CD4-positive, alpha-beta T cell (primary cell): ENCODE results near the gene CHRDL2. TPM values are rescaled to one million over a fixed set of nuclear protein-coding genes. Genes with fewer than 3 reads are reported as not detected.

ENCODE experiments used
- ATAC-seq: fragments of 200-7000 bp; cut with Tn5 transposase; one replicate; pipeline ENCODE4 v1.10.0; 2022; ENCODE audit warnings: mild to moderate bottlenecking; ENCODE audit not compliant: poor library complexity
- CTCF ChIA-PET: fragments of 350-600 bp; sonication (Branson Sonifier 250); formaldehyde crosslinking; loops from one replicate; lab custom pipeline; 2021; ENCODE audit warnings: antibody characterized with exemption, inconsistent platforms; lab: Charles Lee
- POLR2A ChIA-PET: fragments of 350-600 bp; sonication (Branson Sonifier 250); formaldehyde crosslinking; loops from one replicate; lab custom pipeline; 2021; ENCODE audit warnings: antibody characterized with exemption, inconsistent platforms; lab: Charles Lee
- DNase-seq, 14 experiments: peaks; one replicate each; pipeline ENCODE4 v3.0.0-alpha.2; 2013 to 2020; ENCODE audit warnings: mixed read lengths in 2 of 14
- H3K27ac ChIP-seq, 2 donors: one replicate each; pipeline versions ENCODE4 v1.5.1 to v1.7.0; 2013; ENCODE audit warnings: low read length in 2 of 2, low read depth in 1 of 2, mild to moderate bottlenecking in 1 of 2
- H3K27me3 ChIP-seq, 2 experiments: 1 replicate in 1 of 2; 2 replicates in 1 of 2; pipeline versions ENCODE4 v1.6.1 to v1.7.0; 2013; ENCODE audit warnings: low read length in 2 of 2, control low read depth in 1 of 2, mild to moderate bottlenecking in 1 of 2, moderate library complexity in 1 of 2; ENCODE audit not compliant: insufficient read depth in 2 of 2, control insufficient read depth in 1 of 2
- H3K36me3 ChIP-seq: one replicate; pipeline ENCODE4 v1.6.1; 2013; ENCODE audit warnings: low read length, control low read depth; ENCODE audit not compliant: insufficient read depth
- H3K4me1 ChIP-seq: one replicate; pipeline ENCODE4 v1.6.1; 2013; ENCODE audit warnings: low read length, control low read depth; ENCODE audit not compliant: insufficient read depth
- H3K4me3 ChIP-seq: one replicate; pipeline ENCODE4 v1.5.1; 2013; ENCODE audit warnings: mild to moderate bottlenecking, low read length, moderate library complexity
- H3K9me3 ChIP-seq, 2 experiments: 1 replicate in 1 of 2; 2 replicates in 1 of 2; pipeline versions ENCODE4 v1.6.1 to v1.7.0; 2013; ENCODE audit warnings: low read length in 2 of 2, mild to moderate bottlenecking in 2 of 2, control low read depth in 1 of 2, moderate library complexity in 1 of 2; ENCODE audit not compliant: control insufficient read depth in 1 of 2, insufficient read depth in 1 of 2
- H3K27ac Mint-ChIP-seq: one replicate; pipeline ENCODE4 v1.8.0; 2020; ENCODE audit warnings: mixed read lengths
- H3K27me3 Mint-ChIP-seq: one replicate; pipeline ENCODE4 v1.8.0; 2021; ENCODE audit warnings: mixed read lengths
- H3K36me3 Mint-ChIP-seq: one replicate; pipeline ENCODE4 v1.8.0; 2021; ENCODE audit warnings: low read depth, mixed read lengths
- H3K4me1 Mint-ChIP-seq: one replicate; pipeline ENCODE4 v1.8.0; 2021; ENCODE audit warnings: low read depth, mixed read lengths
- H3K4me3 Mint-ChIP-seq: one replicate; pipeline ENCODE4 v1.8.0; 2020; ENCODE audit warnings: mild to moderate bottlenecking, mixed read lengths
- H3K9me3 Mint-ChIP-seq: one replicate; pipeline ENCODE4 v1.8.0; 2020; ENCODE audit warnings: mixed read lengths
- CTCF ChIP-seq: fragments of 200-600 bp; IDR thresholded peaks from one replicate; pipeline ENCODE4 v1.8.0; 2022; ENCODE audit warnings: antibody characterized with exemption, mild to moderate bottlenecking
- intact Hi-C, 2 experiments: fragments of 100-400 bp; cut with DNase I in 1 of 2; cut with micrococcal nuclease in 1 of 2; formaldehyde crosslinking; loops; one replicate each; pipeline versions ENCODE4 v1.15.1 to v1.9.0; 2023 to 2025; cut with DNase I, micrococcal nuclease
- total RNA-seq, 174 experiments: library from RNA in 2 of 174; stranded (reverse) in 2 of 174; gene quantifications; one replicate each; pipeline ENCODE4 v1.2.3 and lab custom pipeline; 2021 to 2026

CHRDL2 gene
- total RNA-seq, 2 experiments from 2014 or later: not detected

GRCh38 chr11:74694136-74694930 lies 36.9 kb downstream of the CHRDL2 start:
- Mint-ChIP-seq H3K9me3 (no peaks in the 10 kb centered on the region), H3K4me3 (no peak overlapping the region), H3K4me1 (no peaks in the 10 kb centered on the region), H3K36me3 (no peaks in the 10 kb centered on the region), H3K27ac (no peak overlapping the region), H3K27me3 (peaks cover 18% of the 10 kb centered on the region)
- intact Hi-C loops: no loop called here
- no peak overlapping the region for H3K27ac ChIP-seq
- DNase-seq (no peak), ATAC-seq (no peak)
- CTCF ChIA-PET: no interaction called here
- no peak overlapping the region for H3K4me3 ChIP-seq
- no peak for TF ChIP-seq CTCF
- H3K27me3 ChIP-seq: peaks cover 0 to 4% of the 10 kb centered on the region in 2 experiments
- H3K36me3 ChIP-seq: no peaks in the 10 kb centered on the region
- POLR2A ChIA-PET: no interaction called here
- H3K4me1 ChIP-seq: no peaks in the 10 kb centered on the region
- H3K9me3 ChIP-seq: no peaks in the 10 kb centered on the region

GRCh38 chr11:74693531-74693930 lies 37.7 kb downstream of the CHRDL2 start:
- ATAC-seq (no peak), DNase-seq (no peak)
- Histone ChIP-seq H3K27ac (no peak overlapping the region), H3K9me3 (no peaks in the 10 kb centered on the region), H3K4me3 (no peak overlapping the region), H3K36me3 (no peaks in the 10 kb centered on the region), H3K4me1 (no peaks in the 10 kb centered on the region), H3K27me3 (peaks cover 0 to 4% of the 10 kb centered on the region in 2 experiments)
- Mint-ChIP-seq H3K4me3 (no peak overlapping the region), H3K27me3 (peaks cover 18% of the 10 kb centered on the region), H3K36me3 (no peaks in the 10 kb centered on the region), H3K9me3 (no peaks in the 10 kb centered on the region), H3K4me1 (no peaks in the 10 kb centered on the region), H3K27ac (no peak overlapping the region)
- ChIA-PET CTCF (no interaction called here), POLR2A (no interaction called here)
- intact Hi-C loops: no loop called here
- no peak for TF ChIP-seq CTCF

- Histone ChIP-seq H3K27me3 (peaks cover 0 to 4% of the 10 kb centered on the region in 2 experiments), H3K4me3 (no peak overlapping the region), H3K36me3 (no peaks in the 10 kb centered on the region), H3K27ac (no peak overlapping the region), H3K4me1 (no peaks in the 10 kb centered on the region), H3K9me3 (no peaks in the 10 kb centered on the region)
- ChIA-PET CTCF (interaction anchor here (1.0 kb wide), 1 partner anchor 11 kb away, joined by 4 read pairs; no protein-coding TSS in a partner anchor), POLR2A (no interaction called here)
- Mint-ChIP-seq H3K36me3 (no peaks in the 10 kb centered on the region), H3K4me3 (no peak overlapping the region), H3K9me3 (no peaks in the 10 kb centered on the region), H3K27me3 (peaks cover 10% of the 10 kb centered on the region), H3K27ac (no peak overlapping the region), H3K4me1 (no peaks in the 10 kb centered on the region)
- no peak for DNase-seq
- intact Hi-C loops: no loop called here
- TF ChIP-seq CTCF: no peak
- ATAC-seq: no peak
Observed at GRCh38 chr11:74691755-74692154, 39.5 kb downstream of the CHRDL2 start.
